H9 (cell line): ENCODE results near the gene KRT12. TPM values are rescaled to one million over a fixed set of nuclear protein-coding genes. Genes with fewer than 3 reads are reported as not detected.

Experiments
- DNase-seq: peaks from one replicate; pipeline ENCODE4 v3.0.0-alpha.2; 2017
- H2AFZ ChIP-seq: one replicate; pipeline ENCODE4 v1.6.1; 2013; ENCODE audit warnings: mild to moderate bottlenecking, low read length, control low read depth, moderate library complexity
- H2AK5ac ChIP-seq: 2 replicates; pipeline ENCODE4 v1.6.1; 2013; ENCODE audit warnings: low read length, control low read depth, mixed read lengths; ENCODE audit not compliant: insufficient read length
- H2BK120ac ChIP-seq: one replicate; pipeline ENCODE4 v1.6.1; 2013; ENCODE audit warnings: low read depth, mild to moderate bottlenecking, low read length, control low read depth, inconsistent platforms; ENCODE audit not compliant: poor library complexity, severe bottlenecking
- H2BK12ac ChIP-seq: 2 replicates; pipeline ENCODE4 v1.6.1; 2013; ENCODE audit warnings: low read length, control low read depth, mixed read lengths, low read depth; ENCODE audit not compliant: insufficient read length
- H2BK15ac ChIP-seq: 2 replicates; pipeline ENCODE4 v1.6.1; 2013; ENCODE audit warnings: low read depth, low read length, control low read depth
- H2BK20ac ChIP-seq: one replicate; pipeline ENCODE4 v1.6.1; 2013; ENCODE audit warnings: low read depth, mild to moderate bottlenecking, low read length, control low read depth, inconsistent platforms; ENCODE audit not compliant: poor library complexity, severe bottlenecking
- H2BK5ac ChIP-seq: 2 replicates; pipeline ENCODE4 v1.6.1; 2013; ENCODE audit warnings: low read length, control low read depth, mixed read lengths; ENCODE audit not compliant: insufficient read length
- H3K14ac ChIP-seq: 2 replicates; pipeline ENCODE4 v1.6.1; 2013; ENCODE audit warnings: low read length, control low read depth; ENCODE audit not compliant: insufficient read depth
- H3K18ac ChIP-seq: 2 replicates; pipeline ENCODE4 v1.6.1; 2013; ENCODE audit warnings: low read depth, mild to moderate bottlenecking, mixed read lengths, low read length, control low read depth; ENCODE audit not compliant: insufficient read length
- H3K23ac ChIP-seq: 2 replicates; pipeline ENCODE4 v1.6.1; 2013; ENCODE audit warnings: low read length, control low read depth, mixed read lengths, low read depth; ENCODE audit not compliant: insufficient read length
- H3K23me2 ChIP-seq: 2 replicates; pipeline ENCODE4 v1.6.1; 2013; ENCODE audit warnings: low read depth, mild to moderate bottlenecking, mixed read lengths, low read length, control low read depth; ENCODE audit not compliant: insufficient read length, poor library complexity, severe bottlenecking
- H3K27ac ChIP-seq: 2 replicates; pipeline ENCODE4 v1.5.1; 2013; ENCODE audit warnings: low read length, control low read depth, mixed read lengths, low read depth; ENCODE audit not compliant: insufficient read length
- H3K27me3 ChIP-seq: 2 replicates; pipeline ENCODE4 v1.6.1; 2013; ENCODE audit warnings: low read length, control low read depth, inconsistent platforms; ENCODE audit not compliant: insufficient read depth
- H3K4ac ChIP-seq: 2 replicates; pipeline ENCODE4 v1.6.1; 2013; ENCODE audit warnings: low read depth, mild to moderate bottlenecking, control low read depth, inconsistent platforms, low read length, moderate library complexity
- H3K4me1 ChIP-seq: 2 replicates; pipeline ENCODE4 v1.6.1; 2013; ENCODE audit warnings: low read length, control low read depth, inconsistent platforms; ENCODE audit not compliant: insufficient read depth
- H3K4me2 ChIP-seq: 2 replicates; pipeline ENCODE4 v1.6.1; 2013; ENCODE audit warnings: low read length, control low read depth, mixed read lengths; ENCODE audit not compliant: insufficient read length, insufficient read depth
- H3K56ac ChIP-seq: 2 replicates; pipeline ENCODE4 v1.6.1; 2013; ENCODE audit warnings: low read depth, mild to moderate bottlenecking, mixed read lengths, low read length, control low read depth; ENCODE audit not compliant: insufficient read length
- H3K79me1 ChIP-seq: 2 replicates; pipeline ENCODE4 v1.6.1; 2013; ENCODE audit warnings: low read depth, mild to moderate bottlenecking, moderate library complexity, low read length, control low read depth, inconsistent platforms; ENCODE audit not compliant: insufficient read depth, poor library complexity, severe bottlenecking
- H3K79me2 ChIP-seq: 2 replicates; pipeline ENCODE4 v1.6.1; 2013; ENCODE audit warnings: low read length, control low read depth, inconsistent platforms; ENCODE audit not compliant: insufficient read depth
- H3K9ac ChIP-seq: 2 replicates; pipeline ENCODE4 v1.6.1; 2013; ENCODE audit warnings: low read length, control low read depth, mixed read lengths; ENCODE audit not compliant: insufficient read length; ENCODE audit errors: extremely low read depth
- H3K9me3 ChIP-seq: one replicate; pipeline ENCODE4 v1.6.1; 2013; ENCODE audit warnings: low read depth, low read length, inconsistent platforms; ENCODE audit not compliant: control insufficient read depth
- H3T11ph ChIP-seq: one replicate; pipeline ENCODE4 v1.6.1; 2013; ENCODE audit warnings: mild to moderate bottlenecking, low read length, control low read depth, inconsistent platforms
- H4K20me1 ChIP-seq: one replicate; pipeline ENCODE4 v1.6.1; 2013; ENCODE audit not compliant: control insufficient read depth, insufficient read length, insufficient read depth
- H4K5ac ChIP-seq: 2 replicates; pipeline ENCODE4 v1.6.1; 2013; ENCODE audit warnings: low read depth, mild to moderate bottlenecking, mixed read lengths, low read length, control low read depth; ENCODE audit not compliant: insufficient read length
- H4K8ac ChIP-seq: replicated peaks from 2 replicates; pipeline ENCODE4 v1.6.1; 2013; ENCODE audit warnings: low read length, control low read depth, mixed read lengths, low read depth; ENCODE audit not compliant: insufficient read length
- H4K91ac ChIP-seq: 2 replicates; pipeline ENCODE4 v1.6.1; 2013; ENCODE audit warnings: low read depth, mild to moderate bottlenecking, moderate library complexity, mixed read lengths, low read length, control low read depth; ENCODE audit not compliant: insufficient read length
- H3K27ac Mint-ChIP-seq, 3 experiments: 2 replicates in 2 of 3; 3 replicates in 1 of 3; pipeline ENCODE4 v1.8.0; 2020 to 2021; ENCODE audit warnings: mixed read lengths in 3 of 3, mild to moderate bottlenecking in 1 of 3, moderate library complexity in 1 of 3
- H3K27me3 Mint-ChIP-seq: 2 replicates; pipeline ENCODE4 v1.8.0; 2021; ENCODE audit warnings: low read depth, mild to moderate bottlenecking, moderate library complexity, mixed read lengths
- H3K36me3 Mint-ChIP-seq, 3 experiments: 2 replicates in 2 of 3; 3 replicates in 1 of 3; pipeline ENCODE4 v1.8.0; 2020 to 2021; ENCODE audit warnings: low read depth in 3 of 3, mixed read lengths in 3 of 3; ENCODE audit not compliant: insufficient read depth in 1 of 3
- H3K4me1 Mint-ChIP-seq, 2 experiments: 2 replicates each; pipeline ENCODE4 v1.8.0; 2020; ENCODE audit warnings: mixed read lengths in 2 of 2
- H3K4me3 Mint-ChIP-seq, 2 experiments: 2 replicates in 1 of 2; 3 replicates in 1 of 2; pipeline ENCODE4 v1.8.0; 2020 to 2021; ENCODE audit warnings: mild to moderate bottlenecking in 2 of 2, mixed read lengths in 2 of 2, moderate library complexity in 1 of 2
- H3K9me3 Mint-ChIP-seq, 2 experiments: 2 replicates in 1 of 2; 3 replicates in 1 of 2; pipeline ENCODE4 v1.8.0; 2020; ENCODE audit warnings: mild to moderate bottlenecking in 2 of 2, mixed read lengths in 2 of 2, moderate library complexity in 1 of 2
- WGBS: extraction: QIAGEN DNeasy Blood & Tissue Kit; methylation state at CpG from one replicate; pipeline ENCODE4 v1.1.7; 2013; ENCODE audit warnings: missing lambda C conversion rate, low lambda C conversion rate, mixed read lengths; ENCODE audit not compliant: insufficient read length; ENCODE audit errors: extremely low coverage; 5-methylcytosine and 5-hydroxymethylcytosine counted together
- total RNA-seq: library from RNA; stranded (reverse); gene quantifications from 2 replicates; pipeline ENCODE4 v1.2.1, GENCODE V29; 2021
- TF ChIP-seq, protein P1 (sequence below): fragments of 200-600 bp; sonication (generic); conservative IDR thresholded peaks from 3 replicates; pipeline ENCODE4 v1.8.0; 2021; ENCODE audit warnings: antibody characterized with exemption, mild to moderate bottlenecking

Gene KRT12
- total RNA-seq, 1 experiment from 2014 or later: not detected

DNA sequence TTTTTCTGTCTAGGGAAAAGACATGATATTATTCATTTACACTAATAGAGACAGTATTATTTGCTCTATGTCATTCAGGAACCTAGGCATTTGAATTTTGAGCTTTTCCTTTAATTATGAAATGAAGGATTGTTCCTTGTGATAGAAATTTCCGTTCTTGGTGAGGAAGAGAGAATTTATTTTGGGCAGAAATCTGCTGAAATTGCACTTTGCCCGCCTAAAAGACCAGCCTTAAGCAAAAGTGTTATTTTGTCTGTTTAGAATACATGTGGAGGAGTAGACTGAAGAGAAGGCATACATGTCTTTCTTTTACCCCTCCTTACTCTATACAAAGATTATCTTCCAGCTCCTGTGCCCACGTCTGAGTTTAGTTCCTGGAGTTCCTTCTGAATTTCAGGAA lies 27.8 kb downstream of the KRT12 start:
- Mint-ChIP-seq H3K9me3 (no peaks in the 10 kb centered on the region), H3K4me3 (no peak overlapping the region), H3K36me3 (peaks cover 0 to 10% (median 0%) of the 10 kb centered on the region in 3 experiments; a peak in 3 of 7 replicates), H3K4me1 (peaks cover 4% of the 10 kb centered on the region in 2 experiments), H3K27ac (no peak overlapping the region), H3K27me3 (peaks cover 95% of the 10 kb centered on the region)
- Histone ChIP-seq H3K23ac (no peak overlapping the region), H2AFZ (no peak overlapping the region), H2BK20ac (no peak overlapping the region), H4K20me1 (no peaks in the 10 kb centered on the region), H3K9ac (no peak overlapping the region), H3K14ac (no peak overlapping the region), H3K9me3 (no peaks in the 10 kb centered on the region), H2AK5ac (no peak overlapping the region), H2BK5ac (no peak overlapping the region), H2BK120ac (no peak overlapping the region), H4K8ac (no peak overlapping the region), H2BK15ac (no peak overlapping the region), H3K4ac (no peak overlapping the region), H3K79me1 (no peaks in the 10 kb centered on the region), H3K4me1 (no peaks in the 10 kb centered on the region), H2BK12ac (no peak overlapping the region), H3K23me2 (no peaks in the 10 kb centered on the region), H3K79me2 (no peaks in the 10 kb centered on the region), H3K27me3 (peaks cover 7% of the 10 kb centered on the region; the same call in 1 of the 2 replicates), H3K27ac (no peak overlapping the region), H3K56ac (no peak overlapping the region), H3T11ph (no peak overlapping the region), H4K5ac (no peak overlapping the region), H4K91ac (no peak overlapping the region), H3K4me2 (no peak overlapping the region), H3K18ac (no peak overlapping the region)
- DNase-seq: no peak
- TF ChIP-seq, protein P1, sequence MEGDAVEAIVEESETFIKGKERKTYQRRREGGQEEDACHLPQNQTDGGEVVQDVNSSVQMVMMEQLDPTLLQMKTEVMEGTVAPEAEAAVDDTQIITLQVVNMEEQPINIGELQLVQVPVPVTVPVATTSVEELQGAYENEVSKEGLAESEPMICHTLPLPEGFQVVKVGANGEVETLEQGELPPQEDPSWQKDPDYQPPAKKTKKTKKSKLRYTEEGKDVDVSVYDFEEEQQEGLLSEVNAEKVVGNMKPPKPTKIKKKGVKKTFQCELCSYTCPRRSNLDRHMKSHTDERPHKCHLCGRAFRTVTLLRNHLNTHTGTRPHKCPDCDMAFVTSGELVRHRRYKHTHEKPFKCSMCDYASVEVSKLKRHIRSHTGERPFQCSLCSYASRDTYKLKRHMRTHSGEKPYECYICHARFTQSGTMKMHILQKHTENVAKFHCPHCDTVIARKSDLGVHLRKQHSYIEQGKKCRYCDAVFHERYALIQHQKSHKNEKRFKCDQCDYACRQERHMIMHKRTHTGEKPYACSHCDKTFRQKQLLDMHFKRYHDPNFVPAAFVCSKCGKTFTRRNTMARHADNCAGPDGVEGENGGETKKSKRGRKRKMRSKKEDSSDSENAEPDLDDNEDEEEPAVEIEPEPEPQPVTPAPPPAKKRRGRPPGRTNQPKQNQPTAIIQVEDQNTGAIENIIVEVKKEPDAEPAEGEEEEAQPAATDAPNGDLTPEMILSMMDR: no peak
- no CpG with 5 or more reads among the region's 3 CpGs for WGBS
